ENCODE data around the gene KSR2.

The KSR2 gene

DNA sequence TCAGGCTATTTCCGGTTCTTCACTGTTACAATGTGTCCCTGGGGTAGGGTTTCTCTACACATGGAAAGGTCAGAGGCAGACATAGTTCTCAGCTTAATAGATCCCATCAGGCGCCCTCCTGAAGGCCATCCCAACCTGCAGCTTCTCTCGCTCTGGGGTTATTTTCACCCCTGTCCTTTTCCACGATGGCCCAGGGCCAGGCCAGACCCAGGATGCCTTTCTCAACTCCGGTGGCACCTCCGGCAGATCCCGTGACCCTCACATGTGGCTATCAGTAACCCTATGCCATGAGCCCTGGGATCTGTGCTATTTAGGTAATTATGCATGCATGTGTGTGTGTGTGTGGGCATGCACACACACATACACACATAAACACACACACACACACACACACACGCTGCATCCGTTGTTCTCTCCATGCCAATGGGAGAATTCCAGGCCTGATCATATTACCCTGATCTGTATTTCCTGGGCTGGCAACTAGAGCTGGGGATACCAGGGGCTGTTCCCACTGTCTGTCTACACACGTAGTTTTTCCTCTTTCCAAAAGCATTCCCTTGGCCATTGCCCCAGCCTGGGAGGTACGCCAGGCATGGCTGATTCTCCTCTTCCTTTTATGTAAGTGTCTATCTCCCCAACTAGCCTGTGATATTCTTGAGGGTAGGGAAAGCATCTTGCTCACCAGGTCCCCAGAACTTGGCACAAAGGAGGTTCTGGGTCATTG lies 556.2 kb downstream of the KSR2 start:
- DNase-seq (ENCODE audit: low read depth, low spot score), result no peak

DNA sequence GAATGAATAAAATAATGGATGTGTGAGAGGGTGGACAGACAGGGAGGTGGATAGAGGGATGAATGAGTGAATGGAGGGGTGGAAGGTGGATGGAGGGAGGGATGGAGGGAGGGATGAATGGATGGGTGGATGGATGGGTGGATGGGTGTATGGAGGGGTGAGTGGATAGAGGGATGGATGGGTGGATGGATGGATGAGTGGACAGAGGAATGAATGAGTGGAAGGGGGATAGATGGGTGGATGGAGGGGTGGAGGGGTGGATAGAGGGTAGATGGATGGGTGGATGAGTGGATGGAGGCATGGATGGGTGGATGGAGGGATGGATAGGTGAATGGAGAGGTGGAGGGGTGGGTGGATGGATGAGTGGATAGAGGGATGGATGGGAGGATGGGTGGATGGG lies 559.5 kb downstream of the KSR2 start:
- no peak for DNase-seq (ENCODE audit: low read depth, low spot score)

DNA sequence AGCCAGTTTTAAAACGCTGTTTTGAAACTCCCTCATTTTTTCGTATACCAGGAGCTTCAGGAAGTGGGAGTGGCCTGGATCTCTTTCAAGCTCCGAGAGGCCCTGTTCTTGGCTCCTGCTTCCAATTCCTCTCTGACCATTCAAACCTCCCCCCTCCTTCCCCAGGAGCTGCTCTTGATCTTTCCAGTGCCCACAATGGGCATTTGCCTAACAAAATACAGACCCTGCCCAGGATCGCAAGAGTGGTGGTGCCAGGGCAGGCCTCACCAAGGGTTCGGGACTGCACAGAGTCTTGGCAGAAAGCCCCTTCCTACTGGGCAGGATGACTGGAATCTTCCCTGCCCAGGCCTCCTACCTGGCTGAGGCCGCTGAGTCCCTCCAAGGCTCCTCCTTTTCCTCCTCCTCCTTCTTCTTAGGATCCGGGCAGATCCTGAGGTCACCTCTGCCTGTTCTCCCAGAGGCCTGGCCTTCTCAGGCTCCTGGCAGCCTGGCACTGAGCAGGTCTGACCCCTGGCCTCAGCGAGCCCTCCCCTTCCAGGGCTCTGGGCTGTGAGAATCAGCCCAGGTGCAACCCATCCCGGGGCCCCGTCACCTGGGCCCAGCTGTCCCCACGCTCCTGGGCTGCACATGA lies 560.5 kb downstream of the KSR2 start:
- peak; percentile 15 for DNase-seq (ENCODE audit: low read depth, low spot score)

DNA sequence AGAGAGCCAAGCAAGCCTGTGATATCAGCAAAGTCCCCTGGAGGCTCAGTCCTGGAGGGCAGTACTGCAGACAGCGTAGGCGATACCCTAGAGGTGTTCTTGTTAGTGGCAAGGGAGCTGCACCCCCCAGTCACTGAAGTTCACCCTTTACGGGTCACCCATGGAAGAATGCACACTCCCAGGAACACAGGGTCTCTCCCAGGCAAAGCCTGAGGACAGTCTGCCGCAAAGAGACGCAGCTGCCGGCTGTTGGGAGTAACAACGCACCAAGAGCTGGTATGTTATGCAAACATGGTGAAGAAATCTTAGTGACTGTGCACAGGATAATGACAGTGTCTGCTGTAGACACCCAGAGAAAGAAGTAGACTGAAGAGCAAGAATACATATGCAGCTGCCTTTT lies 563.9 kb downstream of the KSR2 start:
- DNase-seq (ENCODE audit: low read depth, low spot score), result no peak

DNA sequence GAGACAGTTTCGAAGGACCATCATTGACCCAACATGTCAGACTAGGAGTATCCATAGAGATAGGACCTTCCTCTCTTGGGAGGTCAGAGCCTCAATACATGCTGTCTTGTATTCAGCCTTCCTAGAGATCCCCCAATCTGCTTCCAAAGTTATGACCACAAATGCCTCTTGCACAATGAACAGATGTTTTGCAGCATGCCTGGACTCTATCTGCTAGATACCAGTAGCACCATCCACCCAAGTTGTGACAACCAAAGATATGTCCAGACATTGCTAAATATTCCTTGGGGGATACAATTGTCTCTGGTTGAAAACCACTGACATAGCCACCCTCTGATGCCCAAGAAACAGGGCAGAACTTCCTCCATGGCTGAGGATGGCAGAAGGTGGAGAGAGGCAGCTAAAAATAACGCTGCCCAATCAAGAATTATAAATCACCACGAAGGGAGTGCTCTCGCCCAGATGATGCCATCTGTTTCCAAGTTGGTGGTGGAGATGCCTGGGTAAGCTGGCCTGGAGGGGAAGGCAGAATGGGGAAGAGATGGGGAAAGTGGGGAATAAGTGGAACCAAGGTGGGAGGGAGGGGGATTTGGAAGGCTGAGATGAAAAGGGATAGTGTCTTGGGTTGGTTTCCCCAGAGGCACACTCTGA lies 564.5 kb downstream of the KSR2 start:
- no peak for DNase-seq (ENCODE audit: low read depth, low spot score)

DNA sequence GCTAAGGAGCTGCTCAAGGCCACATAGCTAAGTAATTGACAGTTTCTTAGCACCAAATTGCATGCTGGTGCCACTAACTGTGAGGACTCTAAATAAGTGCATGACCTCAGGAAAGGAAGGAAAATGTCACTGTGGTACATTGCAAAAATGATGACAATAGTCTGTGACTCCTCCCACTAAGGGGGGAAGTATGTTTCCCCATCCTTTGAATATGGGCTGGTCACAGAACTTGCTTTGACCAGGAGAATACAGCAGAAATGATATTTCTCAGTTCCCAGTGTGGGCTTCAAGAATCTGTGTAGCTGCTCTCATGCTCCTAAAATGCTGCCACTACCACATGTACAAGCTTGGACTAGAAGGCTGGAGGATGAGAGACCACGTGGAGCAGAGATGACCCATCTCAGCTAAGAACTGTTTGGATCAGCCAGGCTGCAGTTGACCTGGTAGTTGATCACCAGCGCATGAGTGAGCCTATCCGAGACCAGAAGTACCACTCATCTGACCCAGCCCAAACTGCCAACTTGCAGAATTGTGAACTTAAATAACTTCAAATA lies 565.1 kb downstream of the KSR2 start:
- DNase-seq (ENCODE audit: low read depth, low spot score), result no peak
